NCI-H345 treated with DMSO at 0.1 percent for 48 hours (cell line): ENCODE measurements around the gene UBALD1.

Source experiments
- DNase-seq: peaks from one replicate; lab custom pipeline; 2025; ENCODE audit not compliant: unreplicated experiment; lab: John Stamatoyannopoulos, UW

The UBALD1 gene

DNA sequence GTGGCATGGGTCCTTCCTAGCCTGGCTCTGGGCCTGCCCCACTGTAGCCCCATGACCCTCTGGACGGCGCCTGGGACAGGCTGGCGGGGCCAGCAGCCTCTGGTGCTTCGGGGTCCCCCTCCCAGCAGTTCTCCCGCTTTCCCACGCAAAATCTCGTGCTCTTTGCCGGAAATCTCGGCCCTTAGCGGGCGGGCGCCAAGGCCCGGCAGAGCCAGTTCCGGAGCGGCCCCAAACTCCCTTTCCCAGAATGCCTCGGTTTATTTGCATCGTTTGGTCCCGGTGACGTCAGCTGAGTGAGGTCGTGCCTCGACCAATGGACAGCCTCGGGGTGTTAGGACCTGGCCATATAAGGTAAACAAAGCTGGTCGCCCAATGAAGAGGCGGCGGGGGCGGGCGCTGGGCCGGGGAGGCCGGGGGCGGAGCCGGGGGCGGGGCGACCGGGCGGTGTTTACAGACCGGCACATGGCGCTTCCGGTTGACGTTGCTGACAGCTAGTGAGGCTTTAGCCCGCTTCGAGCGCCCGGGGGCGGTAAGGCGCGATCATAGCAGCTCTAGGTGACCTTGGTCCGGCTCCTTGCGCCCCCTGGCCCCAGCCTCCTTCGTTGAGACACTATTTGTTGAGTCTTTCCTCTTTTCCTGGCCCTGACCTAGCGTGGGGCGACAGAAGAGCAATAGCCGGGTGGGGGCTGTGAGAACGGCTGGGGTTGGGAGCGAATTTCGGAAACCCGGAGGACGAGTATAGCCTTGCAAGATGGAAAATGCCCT, 1.5 kb upstream of the UBALD1 start:
- DNase-seq = peak; percentile 97

DNA sequence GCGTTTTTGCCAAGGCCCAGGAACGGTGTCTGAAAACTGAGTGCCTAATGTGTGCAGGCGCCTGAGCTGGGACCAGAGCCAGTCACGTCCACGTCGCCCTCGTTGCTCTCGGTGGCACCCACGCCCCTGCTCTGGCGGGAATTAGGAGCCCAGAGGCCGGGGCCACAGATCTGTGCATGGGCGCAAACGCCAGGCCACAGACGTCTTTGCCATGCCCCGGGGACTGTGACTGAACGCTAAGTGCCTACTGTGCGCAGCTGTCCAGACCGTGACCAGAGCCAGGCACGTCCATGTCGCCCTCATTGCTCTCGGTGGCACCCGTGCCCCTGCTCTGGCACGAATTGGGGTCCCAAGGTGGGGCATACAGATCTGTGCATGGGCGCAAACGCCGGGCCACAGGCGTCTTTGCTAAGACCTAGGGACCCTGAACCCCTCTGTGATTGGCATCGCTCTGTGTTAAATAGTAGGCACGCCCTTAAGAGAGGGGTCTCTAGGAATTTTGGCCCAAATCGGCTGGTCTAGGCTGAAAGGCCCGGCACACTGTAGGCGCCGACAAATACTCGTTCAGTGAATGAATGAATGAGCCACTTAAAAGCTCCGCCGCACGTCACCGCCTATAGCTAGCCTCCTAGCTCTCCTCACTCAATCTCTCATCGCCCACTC, 827 bp upstream of the UBALD1 start:
- no peak for DNase-seq

- no peak for DNase-seq
Measured at GRCh38 chr16:4613636-4614570, 785 bp downstream of the UBALD1 start.

GRCh38 chr16:4612977-4613635, 1.6 kb downstream of the UBALD1 start:
- no peak for DNase-seq

GRCh38 chr16:4612474-4612931, 2.2 kb downstream of the UBALD1 start:
- no peak for DNase-seq

GRCh38 chr16:4611337-4612021, 3.2 kb downstream of the UBALD1 start:
- no peak for DNase-seq

DNA sequence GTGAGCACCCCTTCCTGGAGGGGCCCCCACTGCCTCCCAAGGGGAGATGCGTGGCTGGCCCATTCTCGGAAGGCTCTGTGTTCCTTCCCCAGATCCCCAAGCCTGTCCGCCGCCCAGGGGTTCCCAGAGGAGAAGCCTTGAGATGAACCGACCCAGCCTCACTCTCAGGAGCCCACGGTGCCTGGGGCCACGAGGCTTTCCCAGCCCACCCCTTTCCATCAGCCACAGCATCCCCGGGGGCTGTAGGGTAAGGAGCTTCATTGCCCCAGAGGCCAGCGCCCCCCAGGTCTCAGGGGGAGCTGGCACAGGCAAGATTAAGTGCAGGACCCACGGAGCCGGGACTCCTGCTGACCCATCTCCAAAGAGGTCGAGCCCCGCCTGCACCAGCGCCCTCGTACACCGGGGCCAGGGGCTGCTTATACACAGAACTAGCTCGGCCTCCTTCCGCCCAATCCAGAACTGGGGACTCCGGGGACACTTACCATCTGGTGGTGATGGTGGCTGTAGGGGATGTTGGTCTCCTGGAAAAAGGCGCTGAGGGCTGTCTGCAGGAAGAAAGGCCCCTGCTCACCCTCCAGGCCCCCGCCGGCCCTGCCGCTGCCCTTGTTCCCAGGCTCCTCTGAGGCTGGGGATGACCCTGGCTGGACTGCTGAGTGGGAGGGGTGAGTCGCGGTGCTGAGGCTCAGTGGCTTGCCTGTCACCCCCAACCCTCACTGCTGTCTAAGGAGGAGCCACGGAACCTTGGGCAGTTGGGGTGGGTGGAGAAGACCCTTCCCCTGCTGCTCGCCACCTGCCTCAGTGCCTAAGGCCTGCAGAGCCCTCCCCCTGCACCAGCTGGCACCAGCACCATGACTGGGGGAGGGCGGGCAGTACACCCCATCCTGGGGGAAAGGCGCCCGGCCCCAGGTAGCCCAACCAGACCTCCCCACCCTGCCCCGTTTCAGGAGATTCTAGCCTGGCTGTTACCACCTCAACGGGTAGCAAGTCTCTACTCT, 4.4 kb downstream of the UBALD1 start:
- no peak for DNase-seq

- DNase-seq = no peak
Measured at GRCh38 chr16:4609200-4610010, 5.3 kb downstream of the UBALD1 start.

GRCh38 chr16:4608704-4608980, 6.0 kb downstream of the UBALD1 start:
- no peak for DNase-seq

GRCh38 chr16:4607841-4608703, 6.6 kb downstream of the UBALD1 start:
- DNase-seq = no peak

DNA sequence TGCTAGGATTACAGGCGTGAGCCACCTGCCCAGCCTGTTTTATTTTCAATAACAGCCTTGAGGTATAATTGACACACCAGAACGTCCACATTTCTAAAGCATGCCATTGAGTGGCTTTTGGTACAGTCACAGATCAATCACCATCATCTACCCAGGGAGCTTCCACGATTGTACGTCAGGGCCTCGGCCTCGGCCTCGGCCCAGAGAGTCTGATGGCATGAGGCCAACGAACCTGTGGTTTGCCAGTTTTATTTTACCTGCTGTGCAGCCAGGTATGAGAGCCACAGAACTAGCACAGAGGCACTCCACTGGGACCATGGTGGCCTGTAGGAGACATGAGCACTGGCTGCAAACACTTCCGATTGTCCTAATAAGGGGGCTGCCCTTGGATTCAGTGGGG, 8.3 kb downstream of the UBALD1 start:
- DNase-seq = peak; percentile 82

DNA sequence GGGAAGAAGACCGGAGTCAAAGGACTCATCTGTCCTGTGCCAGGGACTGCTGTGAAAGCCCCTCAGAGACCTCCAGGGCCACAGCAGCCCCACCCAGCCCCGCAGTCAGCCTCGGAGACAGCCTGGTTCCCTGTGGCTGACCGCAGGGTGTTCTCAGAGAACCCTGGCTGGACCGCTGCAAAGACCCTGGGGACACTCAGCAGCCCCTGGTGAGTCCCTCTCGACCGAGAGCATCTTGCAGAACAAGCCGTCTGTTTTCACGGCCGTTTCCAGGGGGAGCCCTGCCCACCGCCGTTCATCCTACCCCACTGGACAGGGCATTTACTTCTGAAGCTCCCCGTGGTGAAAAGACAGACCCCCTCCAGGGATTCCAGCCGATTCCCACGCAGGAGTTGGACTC, 10.3 kb downstream of the UBALD1 start:
- no peak for DNase-seq

DNA sequence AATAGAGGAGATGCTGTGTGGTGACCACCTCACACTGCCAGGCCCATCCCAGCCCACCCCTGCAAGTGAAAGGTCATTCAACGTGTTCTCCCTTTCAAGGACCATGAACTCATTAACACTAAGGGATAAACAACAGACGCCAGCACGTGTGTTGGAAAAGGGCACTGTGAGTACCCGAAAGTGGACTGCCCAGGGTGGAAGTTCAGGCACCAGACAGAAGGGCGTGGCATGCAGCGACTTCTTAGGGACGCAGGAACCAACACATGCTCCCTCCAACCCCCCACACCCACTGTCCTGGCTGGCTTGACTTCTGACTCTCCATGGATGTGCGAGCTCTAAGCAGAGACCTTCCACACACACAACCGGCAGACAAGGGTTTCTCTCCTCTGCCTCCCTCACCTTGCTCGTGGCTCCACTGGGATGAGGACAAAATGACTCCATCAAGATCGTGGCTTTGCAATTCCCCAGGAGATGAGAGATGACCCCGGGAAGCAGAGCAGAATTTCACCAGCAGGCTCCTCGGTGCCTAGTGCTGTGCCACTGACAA, 11.0 kb downstream of the UBALD1 start:
- DNase-seq = no peak

GRCh38 chr16:4602331-4602730, 12.4 kb downstream of the UBALD1 start:
- no peak for DNase-seq

DNA sequence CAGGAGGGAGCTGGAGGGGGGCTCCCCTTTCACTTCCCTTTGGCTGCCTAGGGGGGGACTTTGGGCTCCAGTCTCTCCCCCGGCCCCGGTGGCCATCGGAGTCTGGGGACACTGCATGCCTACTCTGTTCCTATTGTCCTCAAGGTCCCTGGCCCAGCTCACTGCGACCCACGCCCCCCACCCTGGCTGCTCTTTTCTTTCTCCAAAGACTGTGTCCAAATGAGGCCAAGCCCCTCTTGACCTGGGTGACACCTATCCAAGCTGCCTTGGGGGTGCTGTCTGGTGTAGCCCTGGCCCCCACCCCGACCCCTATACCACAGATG, 12.9 kb downstream of the UBALD1 start:
- no peak for DNase-seq

DNA sequence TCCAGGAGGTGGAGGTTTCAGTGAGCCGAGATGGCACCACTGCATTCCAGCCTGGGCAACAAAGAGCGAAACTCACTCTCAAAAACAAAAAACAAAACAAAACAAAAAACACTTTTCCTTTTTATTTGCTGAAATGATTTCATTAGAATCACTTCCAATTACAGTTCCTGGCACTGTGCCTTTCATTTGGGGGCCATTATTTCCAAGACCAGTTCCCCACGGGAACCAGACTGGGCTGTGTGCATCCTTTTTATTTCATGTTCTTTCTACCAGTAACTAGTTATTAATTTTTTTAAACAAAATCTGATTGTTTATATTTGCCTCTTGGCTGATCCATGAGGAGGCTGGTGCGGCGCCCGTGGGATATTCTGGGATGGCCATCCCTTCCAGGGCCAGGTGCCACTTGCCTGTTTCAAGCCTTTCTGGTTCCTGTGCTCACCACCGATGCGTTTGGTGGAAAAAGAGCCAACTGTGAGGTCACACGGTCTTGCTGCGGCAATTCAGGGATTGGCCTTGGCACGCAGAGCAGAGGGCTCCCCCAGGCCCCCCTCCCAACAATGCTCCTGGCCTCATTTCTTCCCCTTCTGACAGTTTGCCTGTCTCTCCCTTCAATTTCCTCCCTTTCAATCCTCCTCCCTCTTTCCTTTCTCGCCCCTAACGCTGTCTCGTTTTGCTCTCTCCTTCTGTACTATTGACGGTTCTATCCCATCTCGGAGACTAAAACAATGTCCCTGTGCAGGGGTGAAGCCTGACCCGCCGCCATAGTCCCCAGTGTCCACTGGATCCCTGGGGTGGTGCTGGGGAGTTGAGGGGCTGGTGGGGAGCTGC, 13.4 kb downstream of the UBALD1 start:
- no peak for DNase-seq

DNA sequence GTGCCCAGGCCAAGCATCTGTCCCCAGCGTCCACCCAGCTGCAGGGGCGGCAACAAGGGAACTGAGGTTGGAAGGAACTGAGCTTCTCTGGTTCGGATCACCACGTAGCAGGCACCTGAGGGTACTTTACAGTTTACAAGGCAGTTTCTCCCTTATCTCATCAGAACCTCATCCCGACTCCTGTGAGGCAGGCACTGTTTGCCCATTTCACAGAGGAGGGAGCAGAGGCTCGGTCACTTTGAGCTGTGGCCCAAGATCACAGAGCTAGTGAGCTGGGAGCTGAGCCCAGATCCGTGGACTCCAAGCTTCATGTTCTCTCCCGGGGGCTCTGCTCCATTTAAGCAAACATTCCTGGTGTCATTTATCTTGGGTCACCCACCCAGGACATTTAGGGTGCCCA, 15.1 kb downstream of the UBALD1 start:
- DNase-seq = no peak
